NCI-H1105 treated with DMSO at 0.1 percent for 48 hours (cell line): ENCODE measurements around the gene VSTM4.

ENCODE experiments used
- DNase-seq: peaks from one replicate; lab custom pipeline; 2025; lab: John Stamatoyannopoulos, UW

VSTM4 gene

GRCh38 chr10:49141541-49142332 lies 26.4 kb upstream of the VSTM4 start:
- DNase-seq: no peak

GRCh38 chr10:49140304-49141177 lies 25.2 kb upstream of the VSTM4 start:
- no peak for DNase-seq

- DNase-seq: no peak
Measured at GRCh38 chr10:49139846-49140195, 24.5 kb upstream of the VSTM4 start.

- DNase-seq: no peak
Measured at GRCh38 chr10:49139028-49139845, 23.9 kb upstream of the VSTM4 start.

GRCh38 chr10:49138361-49138891 lies 23.1 kb upstream of the VSTM4 start:
- no peak for DNase-seq

GRCh38 chr10:49136525-49136924 lies 21.2 kb upstream of the VSTM4 start:
- no peak for DNase-seq

- DNase-seq: no peak
Measured at GRCh38 chr10:49135575-49136313, 20.4 kb upstream of the VSTM4 start.

- DNase-seq: no peak
Measured at GRCh38 chr10:49134327-49134726, 19.0 kb upstream of the VSTM4 start.

- no peak for DNase-seq
Measured at GRCh38 chr10:49133706-49134248, 18.5 kb upstream of the VSTM4 start, which contains the start of gene FAM170B. TSS of gene FAM170B (minus strand) at chr10:49134021. CDS start at chr10:49133918, 103 bp downstream.

GRCh38 chr10:49132362-49132737 lies 17.0 kb upstream of the VSTM4 start:
- no peak for DNase-seq

- DNase-seq: no peak
Measured at GRCh38 chr10:49131507-49132361, 16.4 kb upstream of the VSTM4 start.

GRCh38 chr10:49129376-49129775 lies 14.1 kb upstream of the VSTM4 start:
- no peak for DNase-seq

- no peak for DNase-seq
Measured at GRCh38 chr10:49128854-49129253, 13.5 kb upstream of the VSTM4 start.

GRCh38 chr10:49123981-49124950 lies 8.9 kb upstream of the VSTM4 start:
- DNase-seq: no peak

- no peak for DNase-seq
Measured at GRCh38 chr10:49120911-49121310, 5.6 kb upstream of the VSTM4 start.

GRCh38 chr10:49119746-49120145 lies 4.4 kb upstream of the VSTM4 start:
- DNase-seq: no peak

- no peak for DNase-seq
Measured at GRCh38 chr10:49118430-49119074, 3.2 kb upstream of the VSTM4 start.

- no peak for DNase-seq
Measured at GRCh38 chr10:49117376-49118070, 2.2 kb upstream of the VSTM4 start.
